ENCODE results near the gene PCDHA4.

Gene PCDHA4

DNA sequence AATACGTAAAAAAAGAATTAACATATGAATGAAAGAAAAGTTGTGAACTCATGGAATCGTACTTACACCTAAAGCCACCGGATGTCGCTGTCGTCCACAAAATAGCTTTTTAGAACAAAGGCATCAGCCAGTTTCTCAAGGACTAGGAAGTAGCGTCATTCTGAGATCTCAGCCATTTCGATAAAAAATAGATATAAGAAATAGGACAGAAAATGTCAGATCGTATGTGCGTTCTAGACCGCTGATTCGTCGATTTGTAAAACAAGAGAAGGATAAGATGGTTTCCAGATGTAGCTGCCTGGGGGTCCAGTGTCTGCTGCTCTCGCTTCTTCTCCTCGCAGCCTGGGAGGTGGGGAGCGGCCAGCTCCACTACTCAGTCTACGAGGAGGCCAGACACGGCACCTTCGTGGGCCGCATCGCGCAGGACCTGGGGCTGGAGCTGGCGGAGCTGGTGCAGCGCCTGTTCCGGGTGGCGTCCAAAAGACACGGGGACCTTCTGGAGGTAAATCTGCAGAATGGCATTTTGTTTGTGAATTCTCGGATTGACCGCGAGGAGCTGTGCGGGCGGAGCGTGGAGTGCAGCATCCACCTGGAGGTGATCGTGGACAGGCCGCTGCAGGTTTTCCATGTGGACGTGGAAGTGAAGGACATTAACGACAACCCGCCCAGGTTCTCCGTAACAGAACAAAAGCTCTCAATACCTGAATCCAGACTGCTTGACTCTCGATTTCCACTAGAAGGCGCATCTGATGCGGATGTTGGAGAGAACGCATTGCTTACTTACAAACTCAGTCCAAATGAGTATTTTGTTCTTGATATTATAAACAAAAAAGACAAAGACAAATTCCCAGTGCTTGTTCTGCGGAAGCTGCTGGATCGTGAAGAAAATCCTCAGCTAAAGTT is 49.2 kb downstream of the PCDHA4 start, which contains the start of gene PCDHA10:
Gene PCDHA10 (plus strand): TSS at position 126 of the 903 bp plus-strand sequence. CDS start 152 bp downstream, at position 278.
- TF ChIP-seq CEBPB (IDR thresholded peaks at IDR 0.05) (no peak), RAD21 (IDR thresholded peaks at IDR 0.05; ENCODE audit: low read depth) (peak; percentile 30; the same call in 1 of the 2 replicates), NFIC (IDR thresholded peaks at IDR 0.05) (no peak)
- TF ChIP-seq, protein P1, sequence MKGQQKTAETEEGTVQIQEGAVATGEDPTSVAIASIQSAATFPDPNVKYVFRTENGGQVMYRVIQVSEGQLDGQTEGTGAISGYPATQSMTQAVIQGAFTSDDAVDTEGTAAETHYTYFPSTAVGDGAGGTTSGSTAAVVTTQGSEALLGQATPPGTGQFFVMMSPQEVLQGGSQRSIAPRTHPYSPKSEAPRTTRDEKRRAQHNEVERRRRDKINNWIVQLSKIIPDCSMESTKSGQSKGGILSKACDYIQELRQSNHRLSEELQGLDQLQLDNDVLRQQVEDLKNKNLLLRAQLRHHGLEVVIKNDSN (IDR thresholded peaks at IDR 0.05): no peak

DNA sequence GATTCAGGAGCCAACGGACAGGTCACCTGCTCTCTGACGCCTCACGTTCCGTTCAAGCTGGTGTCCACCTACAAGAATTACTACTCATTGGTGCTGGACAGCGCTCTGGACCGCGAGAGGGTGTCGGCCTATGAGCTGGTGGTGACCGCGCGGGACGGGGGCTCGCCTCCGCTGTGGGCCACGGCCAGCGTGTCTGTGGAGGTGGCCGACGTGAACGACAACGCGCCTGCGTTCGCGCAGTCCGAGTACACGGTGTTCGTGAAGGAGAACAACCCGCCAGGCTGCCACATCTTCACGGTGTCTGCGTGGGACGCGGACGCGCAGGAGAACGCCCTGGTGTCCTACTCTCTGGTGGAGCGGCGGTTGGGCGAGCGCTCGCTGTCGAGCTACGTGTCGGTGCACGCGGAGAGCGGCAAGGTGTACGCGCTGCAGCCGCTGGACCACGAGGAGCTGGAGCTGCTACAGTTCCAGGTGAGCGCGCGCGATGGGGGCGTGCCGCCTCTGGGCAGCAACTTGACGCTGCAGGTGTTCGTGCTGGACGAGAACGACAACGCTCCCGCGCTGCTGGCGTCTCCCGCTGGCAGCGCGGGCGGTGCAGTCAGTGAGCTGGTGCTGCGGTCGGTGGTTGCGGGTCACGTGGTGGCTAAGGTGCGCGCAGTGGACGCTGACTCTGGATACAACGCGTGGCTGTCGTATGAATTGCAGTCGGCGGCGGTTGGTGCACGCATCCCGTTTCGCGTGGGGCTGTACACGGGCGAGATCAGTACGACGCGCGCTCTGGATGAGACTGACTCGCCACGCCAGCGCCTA is 50.5 kb downstream of the PCDHA4 start:
- TF ChIP-seq TCF12 (IDR thresholded peaks at IDR 0.05; ENCODE audit: low read depth) (no peak), FOXM1 (IDR thresholded peaks at IDR 0.05; ENCODE audit: borderline replicate concordance, low read depth) (no peak), TAF1 (IDR thresholded peaks at IDR 0.05; ENCODE audit: low read depth) (no peak), YY1 (IDR thresholded peaks at IDR 0.05; ENCODE audit: low read depth) (no peak), EGR1 (IDR thresholded peaks at IDR 0.05) (no peak), CREB1 (IDR thresholded peaks at IDR 0.05; ENCODE audit: low read depth) (no peak)

DNA sequence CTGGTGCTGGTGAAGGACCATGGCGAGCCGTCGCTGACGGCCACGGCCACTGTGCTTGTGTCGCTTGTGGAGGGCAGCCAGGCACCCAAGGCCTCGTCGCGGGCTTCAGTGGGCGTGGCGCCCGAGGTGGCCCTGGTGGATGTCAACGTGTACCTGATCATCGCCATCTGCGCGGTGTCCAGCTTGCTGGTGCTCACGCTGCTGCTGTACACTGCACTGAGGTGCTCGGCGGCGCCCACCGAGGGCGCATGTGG is 51.0 kb downstream of the PCDHA4 start:
- TF ChIP-seq ZBTB7A (IDR thresholded peaks at IDR 0.05; ENCODE audit: low read depth): no peak

DNA sequence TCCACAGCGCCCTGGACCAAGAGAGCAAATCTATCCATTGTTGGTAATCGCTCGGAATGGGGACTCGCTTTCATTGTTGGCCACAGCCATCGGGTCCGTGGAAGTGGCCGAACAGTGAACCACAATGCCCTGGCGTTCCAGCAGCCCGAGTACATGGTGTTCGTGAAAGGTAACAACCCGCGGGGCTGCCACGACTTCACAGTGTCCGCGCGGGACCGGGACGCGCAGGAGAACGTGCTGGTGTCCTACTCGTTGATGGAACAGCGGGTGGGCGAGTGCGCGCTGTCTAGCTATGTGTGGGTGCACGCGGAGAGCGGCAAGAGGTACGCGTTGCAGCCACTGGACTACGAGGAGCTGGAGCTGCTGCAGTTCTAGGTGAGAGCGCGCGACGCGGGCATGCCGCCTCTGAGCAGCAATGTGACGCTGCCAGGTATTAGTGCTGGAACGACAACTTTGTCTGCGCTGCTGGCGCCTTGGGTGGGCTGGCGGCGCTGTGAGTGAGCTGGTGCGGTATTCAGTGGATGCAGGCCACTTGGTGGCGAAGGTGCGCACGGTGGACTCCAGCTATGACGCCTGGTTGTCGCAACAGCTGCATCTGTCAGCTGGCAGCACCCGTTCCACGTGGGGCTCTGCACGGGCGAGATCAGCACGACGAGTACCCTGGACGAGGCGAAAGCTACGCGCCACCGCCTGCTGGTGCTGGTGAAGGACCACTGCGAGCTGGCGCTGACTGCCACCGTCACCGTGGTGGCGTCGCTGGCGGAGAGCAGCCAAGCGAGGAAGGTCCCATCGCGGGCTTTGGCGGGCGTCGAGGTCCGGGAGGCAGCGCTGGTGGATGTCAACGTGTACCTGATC is 55.8 kb downstream of the PCDHA4 start:
- TF ChIP-seq, protein P2, sequence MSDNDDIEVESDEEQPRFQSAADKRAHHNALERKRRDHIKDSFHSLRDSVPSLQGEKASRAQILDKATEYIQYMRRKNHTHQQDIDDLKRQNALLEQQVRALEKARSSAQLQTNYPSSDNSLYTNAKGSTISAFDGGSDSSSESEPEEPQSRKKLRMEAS (IDR thresholded peaks at IDR 0.05): no peak
- TF ChIP-seq FOXM1 (IDR thresholded peaks at IDR 0.05; ENCODE audit: borderline replicate concordance, low read depth) (no peak), ZBTB7A (IDR thresholded peaks at IDR 0.05; ENCODE audit: low read depth) (no peak), RAD21 (IDR thresholded peaks at IDR 0.05; ENCODE audit: low read depth) (no peak), YY1 (IDR thresholded peaks at IDR 0.05; ENCODE audit: low read depth) (no peak), TAF1 (IDR thresholded peaks at IDR 0.05; ENCODE audit: low read depth) (no peak), TCF12 (IDR thresholded peaks at IDR 0.05; ENCODE audit: low read depth) (no peak), EGR1 (IDR thresholded peaks at IDR 0.05) (no peak), TEAD4 (IDR thresholded peaks at IDR 0.05) (no peak), NFIC (IDR thresholded peaks at IDR 0.05) (no peak), EP300 (IDR thresholded peaks at IDR 0.05; ENCODE audit: borderline replicate concordance) (no peak), CEBPB (IDR thresholded peaks at IDR 0.05) (no peak), CREB1 (IDR thresholded peaks at IDR 0.05; ENCODE audit: low read depth) (no peak)
- TF ChIP-seq, protein P1 (IDR thresholded peaks at IDR 0.05): no peak
- TF ChIP-seq, protein P3, sequence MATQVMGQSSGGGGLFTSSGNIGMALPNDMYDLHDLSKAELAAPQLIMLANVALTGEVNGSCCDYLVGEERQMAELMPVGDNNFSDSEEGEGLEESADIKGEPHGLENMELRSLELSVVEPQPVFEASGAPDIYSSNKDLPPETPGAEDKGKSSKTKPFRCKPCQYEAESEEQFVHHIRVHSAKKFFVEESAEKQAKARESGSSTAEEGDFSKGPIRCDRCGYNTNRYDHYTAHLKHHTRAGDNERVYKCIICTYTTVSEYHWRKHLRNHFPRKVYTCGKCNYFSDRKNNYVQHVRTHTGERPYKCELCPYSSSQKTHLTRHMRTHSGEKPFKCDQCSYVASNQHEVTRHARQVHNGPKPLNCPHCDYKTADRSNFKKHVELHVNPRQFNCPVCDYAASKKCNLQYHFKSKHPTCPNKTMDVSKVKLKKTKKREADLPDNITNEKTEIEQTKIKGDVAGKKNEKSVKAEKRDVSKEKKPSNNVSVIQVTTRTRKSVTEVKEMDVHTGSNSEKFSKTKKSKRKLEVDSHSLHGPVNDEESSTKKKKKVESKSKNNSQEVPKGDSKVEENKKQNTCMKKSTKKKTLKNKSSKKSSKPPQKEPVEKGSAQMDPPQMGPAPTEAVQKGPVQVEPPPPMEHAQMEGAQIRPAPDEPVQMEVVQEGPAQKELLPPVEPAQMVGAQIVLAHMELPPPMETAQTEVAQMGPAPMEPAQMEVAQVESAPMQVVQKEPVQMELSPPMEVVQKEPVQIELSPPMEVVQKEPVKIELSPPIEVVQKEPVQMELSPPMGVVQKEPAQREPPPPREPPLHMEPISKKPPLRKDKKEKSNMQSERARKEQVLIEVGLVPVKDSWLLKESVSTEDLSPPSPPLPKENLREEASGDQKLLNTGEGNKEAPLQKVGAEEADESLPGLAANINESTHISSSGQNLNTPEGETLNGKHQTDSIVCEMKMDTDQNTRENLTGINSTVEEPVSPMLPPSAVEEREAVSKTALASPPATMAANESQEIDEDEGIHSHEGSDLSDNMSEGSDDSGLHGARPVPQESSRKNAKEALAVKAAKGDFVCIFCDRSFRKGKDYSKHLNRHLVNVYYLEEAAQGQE (IDR thresholded peaks at IDR 0.05; ENCODE audit: low read depth): no peak
